Liver (tissue), 3 donors: Measurements from ENCODE around the gene OR3A3.

Experiments used
- GABPA ChIP-seq, 2 donors: IDR thresholded peaks in 1 of 2; conservative IDR thresholded peaks in 1 of 2; 2 replicates each; pipeline ENCODE4 v1.6.1; 2016; ENCODE audit warnings: antibody characterized with exemption in 2 of 2, mild to moderate bottlenecking in 1 of 2, moderate library complexity in 1 of 2
- TF ChIP-seq, protein P1 (sequence below): fragments of 150-350 bp; IDR thresholded peaks from 2 replicates; pipeline ENCODE4 v1.5.1; 2017; ENCODE audit warnings: improper control_type of control experiment, low read depth, low read length; ENCODE audit not compliant: missing input control
- donor health status: healthy.
- donor health status: healthy.

DNA sequence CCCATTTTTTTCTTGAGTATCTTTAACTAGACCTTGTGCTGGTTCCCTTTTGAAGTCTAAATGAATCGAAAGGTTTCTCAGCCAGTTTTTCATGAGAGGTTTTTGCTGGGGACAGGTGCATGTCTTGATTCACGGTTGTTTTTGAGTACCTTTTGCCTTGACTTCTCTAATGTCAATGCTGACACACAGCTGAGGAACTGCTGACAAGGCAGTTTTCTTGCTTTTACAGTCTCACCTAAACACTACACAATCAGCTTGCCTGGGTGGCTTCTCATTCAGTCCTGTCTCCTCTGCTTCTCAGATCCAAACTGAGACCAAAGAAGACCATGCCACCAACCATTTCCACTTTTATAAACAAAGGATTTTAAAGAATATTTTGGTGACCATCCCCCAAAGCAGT lies 7.1 kb downstream of the OR3A3 start:
- TF ChIP-seq, protein P1, sequence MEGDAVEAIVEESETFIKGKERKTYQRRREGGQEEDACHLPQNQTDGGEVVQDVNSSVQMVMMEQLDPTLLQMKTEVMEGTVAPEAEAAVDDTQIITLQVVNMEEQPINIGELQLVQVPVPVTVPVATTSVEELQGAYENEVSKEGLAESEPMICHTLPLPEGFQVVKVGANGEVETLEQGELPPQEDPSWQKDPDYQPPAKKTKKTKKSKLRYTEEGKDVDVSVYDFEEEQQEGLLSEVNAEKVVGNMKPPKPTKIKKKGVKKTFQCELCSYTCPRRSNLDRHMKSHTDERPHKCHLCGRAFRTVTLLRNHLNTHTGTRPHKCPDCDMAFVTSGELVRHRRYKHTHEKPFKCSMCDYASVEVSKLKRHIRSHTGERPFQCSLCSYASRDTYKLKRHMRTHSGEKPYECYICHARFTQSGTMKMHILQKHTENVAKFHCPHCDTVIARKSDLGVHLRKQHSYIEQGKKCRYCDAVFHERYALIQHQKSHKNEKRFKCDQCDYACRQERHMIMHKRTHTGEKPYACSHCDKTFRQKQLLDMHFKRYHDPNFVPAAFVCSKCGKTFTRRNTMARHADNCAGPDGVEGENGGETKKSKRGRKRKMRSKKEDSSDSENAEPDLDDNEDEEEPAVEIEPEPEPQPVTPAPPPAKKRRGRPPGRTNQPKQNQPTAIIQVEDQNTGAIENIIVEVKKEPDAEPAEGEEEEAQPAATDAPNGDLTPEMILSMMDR, result no peak
- no peak for TF ChIP-seq GABPA (IDR thresholded peaks at IDR 0.05 in 1 of 2, conservative IDR thresholded peaks at IDR 0.05 in 1 of 2)
